B cell (primary cell): ENCODE results near the gene STAC3. TPM values are rescaled to one million over a fixed set of nuclear protein-coding genes. Genes with fewer than 3 reads are reported as not detected.

Experiments
- ATAC-seq: fragments of 200-7000 bp; cut with Tn5 transposase; one replicate; pipeline ENCODE4 v1.10.0; 2021; ENCODE audit warnings: low read depth, mild to moderate bottlenecking, moderate number of reproducible peaks, moderate library complexity
- CTCF ChIA-PET: fragments of 350-600 bp; sonication (Branson Sonifier 250); formaldehyde crosslinking; loops from one replicate; lab custom pipeline; 2021; ENCODE audit warnings: antibody characterized with exemption, inconsistent platforms; lab: Charles Lee
- POLR2A ChIA-PET: fragments of 350-600 bp; sonication (Branson Sonifier 250); formaldehyde crosslinking; loops from one replicate; lab custom pipeline; 2021; ENCODE audit warnings: antibody characterized with exemption; lab: Charles Lee
- DNase-seq: peaks from one replicate; pipeline ENCODE4 v3.0.0; 2013
- H2AFZ ChIP-seq: 2 replicates; pipeline ENCODE4 v1.6.1; 2012; ENCODE audit warnings: mild to moderate bottlenecking, low read depth, low read length; ENCODE audit not compliant: insufficient read depth, poor library complexity, severe bottlenecking
- H3K27ac ChIP-seq, 2 donors: 1 replicate in 1 of 2; 2 replicates in 1 of 2; pipeline ENCODE4 v1.5.1; 2012 to 2013; ENCODE audit warnings: low read length in 2 of 2, mild to moderate bottlenecking in 2 of 2, moderate library complexity in 1 of 2
- H3K27me3 ChIP-seq, 4 experiments: fragments of 200-600 bp in 1 of 4; sonication (generic) in 1 of 4; replicated peaks in 1 of 4; 1 replicate in 2 of 4; 2 replicates in 2 of 4; pipeline versions ENCODE4 v1.6.1 to v1.7.0; 2013 to 2016; ENCODE audit warnings: low read length in 3 of 4, mild to moderate bottlenecking in 2 of 4, mixed read lengths in 1 of 4, moderate library complexity in 1 of 4; ENCODE audit not compliant: insufficient read depth in 4 of 4, control insufficient read depth in 3 of 4; ENCODE audit errors: control extremely low read depth in 1 of 4
- H3K36me3 ChIP-seq, 2 experiments: replicated peaks in 1 of 2; 1 replicate in 1 of 2; 2 replicates in 1 of 2; pipeline versions ENCODE4 v1.6.1 to v1.7.1; 2013; ENCODE audit warnings: low read length in 1 of 2; ENCODE audit not compliant: insufficient read depth in 2 of 2, control insufficient read depth in 1 of 2; ENCODE audit errors: control extremely low read depth in 1 of 2, extremely low read depth in 1 of 2
- H3K4me1 ChIP-seq, 2 donors: fragments of 200-600 bp in 1 of 2; sonication (generic) in 1 of 2; 1 replicate in 1 of 2; 2 replicates in 1 of 2; pipeline versions ENCODE4 v1.5.1 to v1.6.1; 2013 to 2017; ENCODE audit warnings: low read length in 2 of 2; ENCODE audit not compliant: control insufficient read depth in 2 of 2, insufficient read depth in 2 of 2
- H3K4me2 ChIP-seq: replicated peaks from 2 replicates; pipeline ENCODE3; 2012; ENCODE audit warnings: mild to moderate bottlenecking, low read depth, low read length; ENCODE audit not compliant: poor library complexity, severe bottlenecking
- H3K4me3 ChIP-seq, 5 experiments: fragments of 200-600 bp in 1 of 5; sonication (generic) in 1 of 5; 1 replicate in 3 of 5; 2 replicates in 2 of 5; pipeline versions ENCODE4 v1.5.1 to v1.7.0; 2011 to 2016; ENCODE audit warnings: low read length in 4 of 5, mild to moderate bottlenecking in 4 of 5, low read depth in 2 of 5, control low read depth in 1 of 5, moderate library complexity in 1 of 5; ENCODE audit not compliant: insufficient read depth in 1 of 5; ENCODE audit errors: control extremely low read depth in 1 of 5, extremely low read depth in 1 of 5
- H3K79me2 ChIP-seq: fragments of 200-600 bp; sonication (generic); one replicate; pipeline ENCODE4 v1.6.0; 2016; ENCODE audit warnings: low read length; ENCODE audit not compliant: control insufficient read depth, insufficient read depth
- H3K9ac ChIP-seq: fragments of 200-600 bp; sonication (generic); 2 replicates; pipeline ENCODE4 v1.6.1; 2017; ENCODE audit warnings: mild to moderate bottlenecking, low read length, moderate library complexity
- H3K9me3 ChIP-seq, 3 donors: one replicate each; pipeline versions ENCODE4 v1.6.1 to v1.7.1; 2013; ENCODE audit warnings: low read length in 2 of 3; ENCODE audit not compliant: control insufficient read depth in 2 of 3, insufficient read depth in 1 of 3; ENCODE audit errors: control extremely low read depth in 1 of 3
- H4K20me1 ChIP-seq: 2 replicates; pipeline ENCODE4 v1.6.0; 2012; ENCODE audit warnings: mild to moderate bottlenecking, low read length; ENCODE audit not compliant: insufficient read depth, control insufficient read depth, poor library complexity, severe bottlenecking
- H3K27ac Mint-ChIP-seq: one replicate; pipeline ENCODE4 v1.8.0; 2021; ENCODE audit warnings: mixed read lengths
- H3K27me3 Mint-ChIP-seq: one replicate; pipeline ENCODE4 v1.8.0; 2021; ENCODE audit warnings: mixed read lengths
- H3K4me1 Mint-ChIP-seq: one replicate; pipeline ENCODE4 v1.8.0; 2021; ENCODE audit warnings: mixed read lengths
- H3K4me3 Mint-ChIP-seq: one replicate; pipeline ENCODE4 v1.8.0; 2021; ENCODE audit warnings: mixed read lengths
- H3K9me3 Mint-ChIP-seq: one replicate; pipeline ENCODE4 v1.8.0; 2022; ENCODE audit warnings: mixed read lengths; ENCODE audit not compliant: insufficient read depth
- EZH2 ChIP-seq: IDR thresholded peaks from 2 replicates; pipeline ENCODE4 v1.6.1; 2012; ENCODE audit warnings: borderline replicate concordance, low read depth, mild to moderate bottlenecking, moderate library complexity, low read length; ENCODE audit not compliant: insufficient read depth, poor library complexity, severe bottlenecking
- WGBS: methylation state at CpG from one replicate; pipeline ENCODE4 v1.1.5; 2013; ENCODE audit warnings: missing lambda C conversion rate; ENCODE audit not compliant: insufficient coverage; 5-methylcytosine and 5-hydroxymethylcytosine counted together
- intact Hi-C: fragments of 100-400 bp; cut with micrococcal nuclease; formaldehyde crosslinking; loops from one replicate; pipeline ENCODE4 v1.10.0; 2022
- polyA plus RNA-seq: library from polyadenylated mRNA; depleted of rRNA; stranded (reverse); fragments of >200 nt; gene quantifications from 2 replicates; pipeline ENCODE4 v1.2.3, GENCODE V29; 2012
- total RNA-seq, 2 donors: library from RNA; stranded (reverse); fragments of 120-200 nt in 1 of 2; gene quantifications; 1 replicate in 1 of 2; 2 replicates in 1 of 2; pipeline versions ENCODE4 v1.2.3 to v1.2.4, GENCODE V29; 2013 to 2022
- TF ChIP-seq, protein P1 (sequence below): fragments of 200-600 bp; IDR thresholded peaks from one replicate; pipeline ENCODE4 v1.8.0; 2022; ENCODE audit warnings: antibody characterized with exemption, mild to moderate bottlenecking

Gene STAC3
- total and polyA plus RNA-seq, 2 donors (not counting 1 experiment from before 2014, with no cell fraction given), result 4.5 to 6.2 TPM

GRCh38 chr12:57247041-57247440, 3.9 kb downstream of the STAC3 start:
- H3K27ac ChIP-seq, result no peak overlapping the region
- H3K27ac Mint-ChIP-seq, result no peak overlapping the region
- peaks cover 4% of the 10 kb centered on the region for H4K20me1 ChIP-seq
- ChIA-PET POLR2A (no interaction called here), CTCF (interaction anchor here (1.0 to 31.1 kb wide), 3 partner anchors 31 to 206 kb away, joined by 3 to 838 read pairs (median 5); partner anchors contain the start of gene NXPH4)
- H3K79me2 ChIP-seq, result no peaks in the 10 kb centered on the region
- WGBS, result no CpG with 5 or more reads among the region's 1 CpG
- no peak overlapping the region for H3K4me2 ChIP-seq
- H3K9me3 Mint-ChIP-seq, result no peaks in the 10 kb centered on the region
- intact Hi-C loops, result no loop called here
- no peak overlapping the region for H3K4me3 Mint-ChIP-seq
- H3K9ac ChIP-seq, result no peak overlapping the region
- no peak overlapping the region for H3K4me3 ChIP-seq
- ATAC-seq (no peak), DNase-seq (no peak)
- TF ChIP-seq, protein P1, sequence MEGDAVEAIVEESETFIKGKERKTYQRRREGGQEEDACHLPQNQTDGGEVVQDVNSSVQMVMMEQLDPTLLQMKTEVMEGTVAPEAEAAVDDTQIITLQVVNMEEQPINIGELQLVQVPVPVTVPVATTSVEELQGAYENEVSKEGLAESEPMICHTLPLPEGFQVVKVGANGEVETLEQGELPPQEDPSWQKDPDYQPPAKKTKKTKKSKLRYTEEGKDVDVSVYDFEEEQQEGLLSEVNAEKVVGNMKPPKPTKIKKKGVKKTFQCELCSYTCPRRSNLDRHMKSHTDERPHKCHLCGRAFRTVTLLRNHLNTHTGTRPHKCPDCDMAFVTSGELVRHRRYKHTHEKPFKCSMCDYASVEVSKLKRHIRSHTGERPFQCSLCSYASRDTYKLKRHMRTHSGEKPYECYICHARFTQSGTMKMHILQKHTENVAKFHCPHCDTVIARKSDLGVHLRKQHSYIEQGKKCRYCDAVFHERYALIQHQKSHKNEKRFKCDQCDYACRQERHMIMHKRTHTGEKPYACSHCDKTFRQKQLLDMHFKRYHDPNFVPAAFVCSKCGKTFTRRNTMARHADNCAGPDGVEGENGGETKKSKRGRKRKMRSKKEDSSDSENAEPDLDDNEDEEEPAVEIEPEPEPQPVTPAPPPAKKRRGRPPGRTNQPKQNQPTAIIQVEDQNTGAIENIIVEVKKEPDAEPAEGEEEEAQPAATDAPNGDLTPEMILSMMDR, result no peak
- no peak for TF ChIP-seq EZH2
- H3K27me3 ChIP-seq, result peaks cover 0 to 31% (median 12%) of the 10 kb centered on the region in 4 experiments
- peaks cover 29 to 32% of the 10 kb centered on the region in 2 donors for H3K4me1 ChIP-seq
- H3K27me3 Mint-ChIP-seq, result no peaks in the 10 kb centered on the region
- peaks cover 31% of the 10 kb centered on the region for H3K4me1 Mint-ChIP-seq
- peaks cover 0 to 12% (median 0%) of the 10 kb centered on the region in 3 donors for H3K9me3 ChIP-seq
- H2AFZ ChIP-seq, result no peak overlapping the region
- no peaks in the 10 kb centered on the region for H3K36me3 ChIP-seq

DNA sequence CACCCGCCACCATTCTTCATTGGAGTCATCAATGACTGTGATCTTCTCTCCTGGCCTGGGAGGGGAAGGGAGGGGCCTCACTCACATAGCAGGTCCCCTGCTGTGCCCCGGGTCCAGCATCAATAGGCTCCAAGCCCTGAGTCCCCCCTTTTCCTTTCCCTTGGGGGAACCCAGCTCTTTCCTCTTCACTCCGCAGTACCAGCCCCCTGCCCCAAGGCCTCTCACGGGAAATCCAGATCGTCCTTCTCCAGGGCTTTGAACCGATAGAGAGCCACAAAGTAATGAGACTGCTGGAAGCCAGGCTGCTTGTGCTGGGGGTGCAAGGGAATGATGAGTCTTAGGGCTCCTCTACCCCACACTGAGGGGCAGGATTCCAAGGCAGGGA, 6.7 kb downstream of the STAC3 start:
- Histone ChIP-seq H3K4me1 (peaks cover 50 to 58% of the 10 kb centered on the region in 2 donors), H3K27me3 (peaks cover 0 to 46% (median 18%) of the 10 kb centered on the region in 4 experiments), H3K79me2 (no peaks in the 10 kb centered on the region), H4K20me1 (peaks cover 8% of the 10 kb centered on the region), H3K36me3 (no peaks in the 10 kb centered on the region), H3K9me3 (peaks cover 0 to 17% (median 0%) of the 10 kb centered on the region in 3 donors), H3K27ac (no peak overlapping the region), H3K9ac (no peak overlapping the region), H2AFZ (no peak overlapping the region), H3K4me3 (no peak overlapping the region), H3K4me2 (peak overlapping the region; percentile 95)
- no peak for TF ChIP-seq EZH2
- TF ChIP-seq, protein P1, result no peak
- CTCF ChIA-PET, result interaction anchor here (0.9 to 31.1 kb wide), 9 partner anchors 8 to 598 kb away, joined by 3 to 838 read pairs (median 9); partner anchors contain the start of genes ATP5F1B, LRP1, NXPH4 and SHMT2
- intact Hi-C loops, result loop anchor here (5.0 kb wide), 2 partner anchors 132 to 177 kb away; partner anchors contain the start of gene STAT6
- Mint-ChIP-seq H3K4me3 (peak overlapping the region; percentile 33), H3K27ac (no peak overlapping the region), H3K4me1 (peaks cover 56% of the 10 kb centered on the region), H3K9me3 (no peaks in the 10 kb centered on the region), H3K27me3 (no peaks in the 10 kb centered on the region)
- DNase-seq (no peak), ATAC-seq (no peak)
- no CpG with 5 or more reads among the region's 6 CpGs for WGBS
- POLR2A ChIA-PET, result interaction anchor here (9.2 kb wide), 1 partner anchor 29 kb away, joined by 110 read pairs; the partner anchor contains the start of gene NXPH4
